NCI-H2196 treated with DMSO at 0.1 percent for 48 hours (cell line): ENCODE results near the gene IDH3G.
A peak's percentile ranks its signal among the peaks of the same experiment; 100 is the strongest.

Experiments used
- DNase-seq: peaks from one replicate; lab custom pipeline; 2025; ENCODE audit not compliant: unreplicated experiment; lab: John Stamatoyannopoulos, UW

Gene IDH3G

DNA sequence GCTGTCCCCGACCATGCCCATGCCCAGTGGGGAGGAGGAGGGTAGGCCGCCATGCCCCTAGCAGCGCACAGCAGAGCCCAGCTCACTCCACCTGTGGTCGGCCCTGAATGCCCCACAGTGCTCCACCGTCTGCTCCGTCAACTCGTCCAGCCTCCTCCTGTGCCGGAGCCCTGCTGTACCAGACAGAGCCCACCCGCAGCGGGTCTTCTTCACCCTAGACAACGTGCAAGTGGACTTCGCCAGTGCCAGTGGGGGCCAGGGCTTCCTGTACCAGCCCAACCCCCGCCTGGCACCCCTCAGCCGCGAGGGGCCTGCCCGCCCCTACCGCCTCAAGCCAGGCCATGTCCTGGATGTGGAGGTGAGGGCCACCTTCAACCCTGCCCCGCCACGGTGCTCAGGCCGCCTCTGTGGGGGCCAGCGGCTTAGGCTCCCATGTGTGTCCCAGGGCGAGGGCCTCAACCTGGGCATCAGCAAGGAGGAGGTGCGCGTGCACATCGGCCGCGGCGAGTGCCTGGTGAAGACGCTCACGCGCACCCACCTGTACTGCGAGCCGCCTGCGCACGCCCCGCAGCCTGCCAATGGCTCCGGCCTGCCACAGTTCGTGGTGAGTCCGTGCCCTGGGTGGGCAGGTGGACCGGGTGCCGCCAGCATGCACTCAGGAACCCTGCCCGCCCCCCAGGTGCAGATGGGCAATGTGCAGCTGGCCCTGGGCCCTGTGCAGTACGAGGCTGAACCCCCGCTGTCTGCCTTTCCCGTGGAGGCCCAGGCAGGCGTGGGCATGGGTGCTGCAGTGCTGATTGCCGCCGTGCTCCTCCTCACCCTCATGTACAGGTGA lies 20.2 kb downstream of the IDH3G start:
- DNase-seq, result no peak

DNA sequence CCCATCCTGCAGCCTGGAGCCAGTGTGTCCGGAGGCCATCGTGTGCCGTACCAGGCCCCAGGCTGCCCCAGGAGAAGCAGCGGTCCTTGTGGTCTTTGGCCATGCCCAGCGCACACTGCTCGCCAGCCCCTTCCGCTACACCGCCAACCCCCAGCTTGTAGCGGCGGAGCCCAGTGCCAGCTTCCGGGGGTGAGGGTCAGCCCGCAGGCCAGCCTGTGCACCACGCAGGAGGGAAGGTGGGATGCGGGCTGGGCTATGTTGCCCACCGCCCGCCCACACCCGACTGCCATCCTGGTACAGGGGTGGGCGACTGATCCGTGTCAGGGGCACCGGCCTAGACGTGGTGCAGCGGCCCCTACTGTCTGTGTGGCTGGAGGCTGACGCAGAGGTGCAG lies 21.0 kb downstream of the IDH3G start:
- DNase-seq, result no peak

DNA sequence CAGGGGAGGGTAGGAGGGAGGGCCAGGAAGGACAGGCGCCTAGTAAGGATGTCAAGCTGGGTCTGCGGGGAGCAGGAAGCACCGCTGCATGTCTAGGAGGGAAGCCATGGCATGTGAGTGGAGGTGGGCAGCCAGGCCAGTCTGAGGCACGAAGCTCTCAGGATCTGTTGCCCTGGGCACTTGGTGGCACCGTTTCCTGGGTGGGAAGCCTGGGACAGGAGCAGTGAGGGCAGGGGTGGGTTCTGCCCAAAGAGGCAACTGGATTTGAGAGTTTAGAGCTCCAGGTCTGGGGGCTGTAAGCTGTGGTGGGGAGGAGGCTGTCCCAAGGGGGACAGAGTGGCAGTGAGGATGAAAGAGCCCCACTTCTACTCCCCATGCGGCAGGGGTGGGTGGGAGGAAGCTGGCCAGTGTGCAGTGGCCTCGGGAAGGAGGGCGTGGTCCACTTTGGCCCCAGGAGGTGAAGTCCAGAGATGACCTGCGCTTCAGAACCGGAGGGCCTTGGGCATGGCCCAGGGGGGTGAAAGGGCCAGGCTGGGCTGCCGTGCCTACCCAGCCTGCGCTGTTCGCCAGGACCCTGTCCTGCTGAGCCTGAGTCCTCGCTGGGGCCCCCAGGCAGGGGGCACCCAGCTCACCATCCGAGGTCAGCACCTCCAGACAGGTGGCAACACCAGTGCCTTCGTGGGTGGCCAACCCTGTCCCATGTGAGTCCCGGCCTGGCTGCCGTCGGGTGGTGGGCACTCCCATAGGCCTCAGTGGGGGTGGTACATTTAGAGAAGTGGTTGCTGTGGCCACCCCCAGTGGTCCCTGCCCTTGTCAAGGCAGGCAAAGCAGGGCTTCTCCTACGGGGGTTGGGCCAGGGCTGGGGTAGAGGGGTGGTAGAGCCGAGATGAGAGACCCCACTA lies 21.6 kb downstream of the IDH3G start:
- DNase-seq, result no peak

DNA sequence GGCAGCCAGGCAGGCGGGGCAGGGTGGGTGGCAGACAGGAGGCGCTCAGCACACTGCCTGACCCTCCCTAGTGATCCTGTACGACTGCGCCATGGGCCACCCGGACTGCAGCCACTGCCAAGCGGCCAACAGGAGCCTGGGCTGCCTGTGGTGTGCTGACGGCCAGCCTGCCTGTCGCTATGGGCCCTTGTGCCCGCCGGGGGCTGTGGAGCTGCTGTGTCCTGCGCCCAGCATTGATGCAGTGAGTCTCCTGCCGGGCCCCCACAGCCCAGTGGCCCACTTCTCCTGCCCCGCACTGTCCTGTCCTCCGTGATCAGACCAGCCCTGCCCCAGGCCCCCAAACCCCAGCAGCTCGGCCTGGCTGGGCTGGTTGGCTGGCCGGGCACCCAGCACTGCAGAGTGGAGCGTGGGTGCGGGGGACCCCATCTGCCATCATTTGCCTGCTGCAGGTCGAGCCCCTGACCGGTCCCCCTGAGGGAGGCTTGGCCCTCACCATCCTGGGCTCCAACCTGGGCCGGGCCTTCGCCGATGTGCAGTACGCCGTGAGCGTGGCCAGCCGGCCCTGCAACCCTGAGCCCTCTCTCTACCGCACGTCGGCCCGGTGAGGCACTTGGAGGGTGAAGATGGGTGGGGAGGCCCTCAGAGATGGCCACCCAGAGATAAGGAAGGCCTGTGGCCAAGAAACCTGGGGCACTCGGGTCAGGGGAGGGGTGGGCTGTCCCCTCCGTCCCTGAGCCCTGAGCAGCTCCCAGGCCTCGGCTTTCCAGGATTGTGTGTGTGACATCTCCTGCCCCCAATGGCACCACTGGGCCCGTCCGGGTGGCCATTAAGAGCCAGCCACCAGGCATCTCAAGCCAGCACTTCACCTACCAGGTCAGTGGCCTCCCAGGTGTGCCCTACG lies 22.5 kb downstream of the IDH3G start:
- no peak for DNase-seq

DNA sequence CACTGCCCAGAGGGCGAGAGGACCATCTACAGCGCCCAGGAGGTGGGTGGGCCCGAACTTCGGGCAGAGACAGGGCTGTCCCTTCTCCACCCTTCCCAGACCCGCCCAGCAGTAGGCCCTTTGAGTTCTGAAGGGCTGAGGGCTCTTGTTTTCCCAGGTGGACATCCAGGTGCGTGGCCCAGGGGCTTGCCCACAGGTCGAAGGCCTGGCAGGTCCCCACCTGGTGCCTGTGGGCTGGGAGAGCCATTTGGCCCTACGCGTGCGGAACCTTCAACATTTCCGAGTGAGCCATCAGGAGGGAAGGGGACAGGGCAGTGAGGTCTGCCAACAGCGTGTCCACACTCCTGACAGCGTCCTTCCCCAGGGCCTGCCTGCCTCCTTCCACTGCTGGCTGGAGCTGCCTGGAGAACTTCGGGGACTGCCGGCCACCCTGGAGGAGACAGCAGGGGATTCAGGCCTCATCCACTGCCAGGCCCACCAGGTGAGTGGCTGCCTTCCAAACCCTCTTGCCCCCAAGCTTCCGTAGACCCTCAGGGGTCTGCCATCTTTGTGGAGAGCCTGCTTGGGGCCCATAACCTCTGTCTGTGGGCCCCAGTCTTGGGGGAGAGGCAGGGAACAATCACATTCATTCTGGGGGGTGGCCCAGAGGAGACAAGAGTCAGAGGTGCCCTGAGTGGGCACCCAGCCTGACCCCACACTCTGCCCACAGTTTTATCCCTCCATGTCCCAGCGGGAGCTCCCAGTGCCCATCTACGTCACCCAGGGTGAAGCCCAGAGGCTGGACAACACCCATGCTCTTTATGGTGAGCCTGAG lies 23.4 kb downstream of the IDH3G start:
- DNase-seq, result no peak

DNA sequence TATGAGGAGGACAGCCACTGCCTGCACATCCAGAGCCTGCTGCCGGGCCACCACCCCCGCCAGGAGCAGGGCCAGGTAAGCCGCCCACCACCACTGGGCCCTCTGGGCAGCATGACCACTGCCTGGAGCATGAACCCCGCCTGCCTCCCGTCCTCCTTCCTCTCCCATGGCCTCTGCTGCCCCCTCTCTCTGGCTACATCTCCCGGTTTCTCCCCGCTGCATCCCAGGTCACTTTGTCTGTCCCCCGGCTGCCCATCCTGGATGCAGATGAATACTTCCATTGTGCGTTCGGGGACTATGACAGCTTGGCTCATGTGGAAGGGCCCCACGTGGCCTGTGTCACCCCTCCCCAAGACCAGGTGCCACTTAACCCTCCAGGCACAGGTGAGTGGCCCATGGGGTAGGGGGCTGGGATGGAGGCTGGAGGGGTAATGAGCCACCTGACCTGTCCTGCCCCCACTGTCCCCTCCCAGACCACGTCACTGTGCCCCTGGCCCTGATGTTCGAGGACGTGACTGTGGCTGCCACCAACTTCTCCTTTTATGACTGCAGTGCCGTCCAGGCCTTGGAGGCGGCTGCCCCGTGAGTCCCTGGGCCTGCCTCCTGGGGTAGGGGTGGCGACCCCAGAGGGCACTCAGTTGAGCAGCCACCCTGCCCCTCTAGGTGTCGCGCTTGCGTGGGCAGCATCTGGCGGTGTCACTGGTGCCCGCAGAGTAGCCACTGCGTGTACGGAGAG lies 24.1 kb downstream of the IDH3G start:
- DNase-seq, result no peak

DNA sequence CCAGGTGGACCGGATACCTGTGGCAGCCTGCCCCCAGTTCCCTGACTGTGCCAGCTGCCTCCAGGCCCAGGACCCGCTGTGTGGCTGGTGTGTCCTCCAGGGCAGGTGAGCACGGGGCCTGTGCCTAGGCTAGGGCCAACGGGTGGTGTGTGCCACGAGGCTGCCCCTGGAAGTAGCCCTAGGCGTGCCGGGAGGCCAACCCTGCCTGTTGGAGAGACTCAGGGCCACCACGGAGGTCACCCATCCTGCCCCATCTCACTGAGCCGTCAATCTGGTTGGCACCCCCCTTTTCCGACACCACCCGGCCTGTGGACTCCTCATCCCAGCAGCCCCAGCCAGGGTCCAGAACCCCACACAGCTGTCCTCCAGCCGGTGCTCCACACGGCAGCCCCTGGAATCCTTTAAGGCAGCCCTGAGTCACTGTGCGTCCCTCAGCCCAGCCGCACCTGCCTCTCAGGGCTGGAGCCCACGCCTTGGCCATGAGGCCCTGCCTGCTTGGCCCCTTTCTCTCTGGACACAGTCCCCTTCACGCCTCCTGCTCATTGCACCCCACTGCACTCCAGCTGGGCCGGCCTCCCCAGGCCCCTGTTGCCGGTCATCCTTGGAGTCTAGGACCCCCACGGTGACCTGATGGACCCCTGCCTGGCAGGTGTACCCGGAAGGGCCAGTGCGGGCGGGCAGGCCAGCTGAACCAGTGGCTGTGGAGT lies 24.9 kb downstream of the IDH3G start:
- no peak for DNase-seq

DNA sequence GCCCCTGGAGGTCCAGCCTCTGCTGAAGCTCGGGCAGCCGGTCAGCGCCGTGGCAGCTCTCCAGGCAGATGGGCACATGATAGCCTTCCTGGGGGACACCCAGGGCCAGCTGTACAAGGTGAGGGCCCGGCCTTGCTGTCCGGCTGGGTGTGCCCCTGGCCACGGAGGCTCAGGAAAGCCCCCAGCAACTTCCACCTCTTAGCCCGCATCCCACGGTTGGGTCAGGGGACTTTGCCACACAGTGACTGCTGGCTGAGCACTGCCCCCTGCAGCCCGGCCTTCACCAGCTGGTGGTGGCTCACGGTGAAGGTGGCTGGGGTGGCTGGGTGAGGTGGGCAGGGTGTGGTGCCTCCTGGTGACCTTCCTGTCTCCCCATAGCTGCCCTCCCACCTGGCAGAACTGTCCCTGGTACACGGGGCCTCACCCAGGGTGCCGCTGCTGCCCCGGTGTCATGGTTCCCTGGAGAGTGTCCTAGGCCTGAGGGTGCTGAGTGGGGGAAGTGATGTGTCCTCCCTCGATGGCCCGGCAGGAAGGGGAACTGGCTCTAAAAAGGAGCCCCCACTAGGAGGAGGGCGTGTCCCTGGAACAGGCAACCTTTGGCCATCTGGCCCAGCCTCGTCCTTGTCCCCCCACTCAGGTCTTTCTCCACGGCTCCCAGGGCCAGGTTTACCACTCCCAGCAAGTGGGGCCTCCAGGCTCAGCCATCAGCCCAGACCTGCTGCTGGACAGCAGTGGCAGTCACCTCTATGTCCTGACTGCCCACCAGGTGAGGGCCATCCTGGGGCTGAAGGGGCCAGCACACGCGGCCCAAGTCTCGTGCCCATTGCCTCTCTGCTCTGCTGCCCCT lies 25.6 kb downstream of the IDH3G start:
- no peak for DNase-seq

DNA sequence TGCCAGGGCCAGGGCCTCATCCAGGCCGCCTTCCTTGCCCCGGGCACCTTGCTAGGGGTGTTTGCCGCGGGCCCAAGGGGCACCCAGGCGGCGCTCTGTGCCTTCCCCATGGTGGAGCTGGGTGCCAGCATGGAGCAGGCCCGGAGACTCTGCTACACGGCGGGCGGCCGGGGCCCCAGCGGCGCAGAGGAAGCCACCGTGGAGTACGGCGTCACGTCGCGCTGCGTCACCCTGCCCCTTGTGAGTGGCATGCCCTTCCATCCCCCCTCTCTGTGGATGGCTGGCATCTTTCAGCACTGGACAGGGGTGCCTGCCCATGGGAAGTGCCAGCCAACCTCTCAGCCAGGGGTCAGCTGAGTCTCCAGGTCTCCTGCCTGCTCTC lies 26.5 kb downstream of the IDH3G start:
- DNase-seq, result no peak

DNA sequence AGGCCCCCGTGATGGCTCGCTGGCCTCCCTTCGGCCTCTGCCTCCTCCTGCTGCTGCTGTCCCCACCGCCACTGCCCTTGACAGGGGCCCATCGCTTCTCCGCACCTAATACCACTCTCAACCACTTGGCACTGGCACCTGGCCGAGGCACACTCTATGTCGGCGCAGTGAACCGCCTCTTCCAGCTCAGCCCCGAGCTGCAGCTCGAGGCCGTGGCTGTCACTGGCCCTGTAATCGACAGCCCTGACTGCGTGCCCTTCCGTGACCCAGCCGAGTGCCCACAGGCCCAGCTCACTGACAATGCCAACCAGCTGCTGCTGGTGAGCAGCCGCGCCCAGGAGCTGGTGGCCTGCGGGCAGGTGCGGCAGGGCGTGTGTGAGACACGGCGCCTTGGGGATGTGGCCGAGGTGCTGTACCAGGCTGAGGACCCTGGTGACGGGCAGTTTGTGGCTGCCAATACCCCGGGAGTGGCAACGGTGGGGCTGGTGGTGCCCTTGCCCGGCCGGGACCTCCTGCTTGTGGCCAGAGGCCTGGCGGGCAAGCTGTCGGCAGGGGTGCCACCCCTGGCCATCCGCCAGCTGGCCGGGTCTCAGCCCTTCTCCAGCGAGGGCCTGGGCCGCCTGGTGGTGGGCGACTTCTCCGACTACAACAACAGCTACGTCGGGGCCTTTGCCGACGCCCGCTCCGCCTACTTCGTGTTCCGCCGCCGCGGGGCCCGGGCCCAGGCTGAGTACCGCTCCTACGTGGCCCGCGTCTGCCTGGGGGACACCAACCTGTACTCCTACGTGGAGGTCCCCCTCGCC lies 27.1 kb downstream of the IDH3G start:
- no peak for DNase-seq

DNA sequence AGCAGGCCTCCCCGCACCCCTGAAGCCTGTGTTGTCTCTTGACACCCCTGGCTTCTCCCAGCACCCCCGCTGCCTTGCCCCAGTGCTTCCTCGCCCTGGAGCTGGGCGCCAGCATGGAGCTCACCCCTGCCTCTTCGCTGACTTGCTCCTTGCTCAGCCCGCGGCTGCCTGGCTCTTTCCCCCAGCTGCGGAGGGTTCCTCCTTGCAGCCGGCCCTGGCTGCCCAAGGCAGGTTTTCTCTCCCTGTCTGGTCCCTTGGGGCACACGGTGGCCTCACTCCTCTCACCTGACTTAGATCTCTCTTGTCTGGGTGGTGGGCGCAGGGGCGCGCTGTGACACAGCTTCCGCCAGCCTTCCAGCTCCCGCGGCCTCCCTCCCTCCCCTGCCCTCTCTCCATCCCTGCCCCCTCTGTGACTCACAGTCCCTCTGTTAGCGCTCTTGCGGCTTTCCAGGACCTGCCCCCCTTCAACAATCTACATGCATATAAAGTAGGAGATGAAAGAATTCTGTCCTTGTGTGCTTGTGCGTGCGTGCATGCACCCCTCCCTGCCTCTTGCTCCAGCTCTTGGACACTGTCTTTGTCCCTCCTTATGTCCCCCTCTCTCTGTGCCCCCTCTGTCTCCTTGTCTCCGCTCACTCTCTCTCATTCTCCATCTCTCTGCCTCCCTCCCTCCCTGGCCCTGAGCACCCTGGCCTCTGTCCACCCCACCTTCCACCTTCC lies 27.9 kb downstream of the IDH3G start:
- DNase-seq, result no peak

DNA sequence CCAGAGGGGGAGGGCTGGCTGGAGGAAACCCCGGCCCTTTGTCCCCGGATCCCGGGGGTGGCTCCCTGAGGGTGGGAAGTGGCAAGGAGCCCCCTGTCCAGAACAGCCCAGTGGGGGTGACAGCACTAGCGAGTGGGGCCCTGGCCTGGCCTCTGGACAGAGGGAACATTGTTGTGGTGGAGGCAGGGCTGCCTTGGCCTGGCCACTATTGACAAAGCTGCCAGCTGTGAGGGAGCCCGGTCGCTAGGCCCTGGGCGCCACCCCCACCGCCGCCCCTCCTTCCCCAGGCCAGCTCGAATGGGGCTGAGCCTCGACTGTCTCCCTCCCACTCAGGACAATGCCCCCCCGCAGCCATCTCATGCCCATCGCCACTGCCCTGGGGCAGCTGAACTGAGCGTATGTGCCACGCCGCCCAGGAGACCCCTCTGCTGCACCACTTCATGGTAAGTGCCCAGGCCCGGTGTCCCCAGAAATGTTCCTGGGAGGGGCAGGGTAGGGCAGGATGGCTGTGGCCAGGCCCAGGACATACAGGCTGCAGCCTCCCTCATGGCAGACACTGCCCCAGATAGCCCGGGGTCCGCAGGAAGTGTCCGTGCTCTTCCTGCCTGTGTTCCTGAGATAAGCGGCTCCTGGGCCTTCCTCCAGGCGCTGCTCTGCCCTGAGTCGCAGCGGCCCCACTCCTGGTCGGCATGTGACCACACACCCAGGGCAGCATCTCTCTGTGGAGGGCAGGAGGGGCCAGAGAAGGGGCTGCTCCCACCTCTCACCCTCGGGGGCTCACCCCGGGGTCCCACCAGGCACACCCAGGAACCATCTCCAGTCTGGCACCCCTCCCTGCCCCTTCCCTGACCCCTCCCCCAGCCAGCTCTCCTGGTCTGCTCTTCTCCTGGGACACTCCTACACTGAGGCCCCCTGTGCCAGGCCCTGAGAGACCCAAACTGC lies 28.8 kb downstream of the IDH3G start:
- no peak for DNase-seq

DNA sequence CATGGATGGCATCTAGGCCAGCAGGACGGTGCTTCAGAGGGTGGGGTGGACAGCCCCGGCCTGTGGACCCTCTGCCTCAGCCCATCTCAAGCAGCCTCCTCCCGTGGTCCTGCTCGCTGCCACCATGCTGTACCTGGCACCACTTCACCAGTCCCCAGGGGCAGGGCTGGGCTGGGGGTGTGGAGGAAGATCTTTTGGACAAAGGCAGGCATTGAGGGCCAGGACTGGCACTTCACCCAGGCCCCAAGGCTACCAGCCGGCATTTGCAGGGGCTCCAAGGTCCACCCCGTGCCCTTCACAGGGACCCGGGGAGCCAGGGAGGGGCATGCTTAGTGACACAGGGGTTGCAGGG lies 29.4 kb downstream of the IDH3G start:
- no peak for DNase-seq

DNA sequence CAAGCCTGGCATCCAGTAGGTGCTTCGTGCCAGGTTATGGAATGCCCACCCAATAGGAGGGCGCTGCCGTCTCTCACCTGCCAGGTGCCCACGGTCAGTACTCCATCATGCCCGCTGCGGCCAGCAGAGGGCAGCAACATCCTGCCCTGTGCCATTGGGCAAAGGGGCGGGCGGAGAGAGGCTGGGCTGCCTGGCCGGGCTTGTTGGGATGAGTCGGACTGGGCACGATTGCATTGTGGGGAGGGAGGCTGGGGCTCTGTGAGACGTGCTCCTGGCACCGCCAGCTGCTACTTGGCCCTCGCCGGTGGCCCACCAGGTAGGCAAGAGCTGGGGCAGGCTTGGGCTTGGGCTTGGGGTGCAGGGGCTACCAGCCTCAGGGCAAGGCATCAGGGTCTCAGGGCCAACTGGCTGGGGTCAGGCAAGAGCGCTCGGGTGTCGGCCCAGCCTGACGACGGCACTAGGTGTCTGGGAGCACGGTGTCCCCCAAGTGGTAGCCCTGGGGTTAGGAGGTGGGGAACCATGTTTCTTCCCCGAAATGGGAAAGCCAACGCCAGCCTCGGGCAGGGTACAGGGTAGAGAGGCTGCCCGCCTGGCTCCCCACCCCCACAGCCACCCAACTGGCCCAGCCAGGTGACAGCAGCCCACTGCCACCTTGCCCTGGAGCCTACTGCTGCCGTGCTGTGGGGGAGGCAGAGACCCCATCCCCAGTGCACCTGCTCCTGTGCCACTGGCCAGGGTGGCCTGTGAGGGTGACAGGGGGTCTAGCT lies 30.0 kb downstream of the IDH3G start, which contains the start of gene PLXNB3:
PLXNB3 (plus strand) TSS at position 261 of the 767 bp plus-strand sequence. CDS start 1,287 bp downstream, outside the sequence.
- peak; percentile 51 for DNase-seq
